GM12864 (cell line): Measurements from ENCODE around the gene LRRK2.

ENCODE experiments used
- DNase-seq: peaks from one replicate; pipeline ENCODE4 v3.0.0-alpha.2; 2011; ENCODE audit warnings: low read depth
- H3K4me3 ChIP-seq: 2 replicates; pipeline ENCODE4 v1.5.1; 2011; ENCODE audit warnings: mild to moderate bottlenecking, low read depth, low read length, control low read depth
- CTCF ChIP-seq: IDR thresholded peaks from 2 replicates; pipeline ENCODE4 v1.5.1; 2011; ENCODE audit warnings: low read depth, mild to moderate bottlenecking, moderate library complexity, low read length, control low read depth, inconsistent platforms; ENCODE audit errors: missing control alignments

The LRRK2 gene

GRCh38 chr12:40223646-40224045 is 1.2 kb upstream of the LRRK2 start:
- no peak for DNase-seq
- TF ChIP-seq CTCF = no peak
- no peak overlapping the region for H3K4me3 ChIP-seq

GRCh38 chr12:40225337-40225983 is 663 bp downstream of the LRRK2 start:
- peak overlapping the region; percentile 56 for H3K4me3 ChIP-seq
- DNase-seq = no peak
- no peak for TF ChIP-seq CTCF

- H3K4me3 ChIP-seq = no peak overlapping the region
- no peak for TF ChIP-seq CTCF
- DNase-seq = peak; percentile 53
These were observed 1.3 kb downstream of the LRRK2 start for GRCh38 chr12:40225984-40226602.

- H3K4me3 ChIP-seq = no peak overlapping the region
These were observed 1.9 kb downstream of the LRRK2 start for GRCh38 chr12:40226705-40227104.

GRCh38 chr12:40227447-40227846 is 2.6 kb downstream of the LRRK2 start:
- TF ChIP-seq CTCF = no peak
- H3K4me3 ChIP-seq = no peak overlapping the region
- DNase-seq = no peak

More at GRCh38 chr12:40226705-40227104, 1.9 kb downstream of the LRRK2 start:
- no peak for TF ChIP-seq CTCF
- no peak for DNase-seq

- no peak for DNase-seq
- H3K4me3 ChIP-seq = no peak overlapping the region
- no peak for TF ChIP-seq CTCF
These were observed 3.9 kb downstream of the LRRK2 start for GRCh38 chr12:40228727-40229126.
